Measurements from ENCODE around the gene RYR2.

RYR2 gene

DNA sequence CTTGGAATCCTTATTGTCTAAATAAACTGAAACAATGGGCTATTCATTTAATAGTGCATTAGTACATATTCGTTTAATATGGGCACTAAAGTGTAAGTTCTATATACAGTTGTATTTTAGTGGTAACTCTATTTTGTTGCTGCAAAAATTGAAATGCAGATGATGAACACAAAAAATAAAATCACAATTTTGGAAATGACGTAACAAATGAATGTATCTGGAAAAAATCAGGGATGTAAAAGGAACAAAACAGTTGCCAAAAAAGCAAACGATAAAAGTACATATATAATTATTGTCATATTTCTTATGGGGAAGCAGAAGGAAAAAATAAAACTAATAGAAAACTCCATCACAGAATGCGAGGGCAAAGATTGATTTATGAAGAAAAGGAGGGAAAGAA lies 254.9 kb downstream of the RYR2 start:
- no peak overlapping the region for H3K4me3 ChIP-seq (replicated peaks; ENCODE audit: low read depth, low read length)
- TF ChIP-seq, protein P1, sequence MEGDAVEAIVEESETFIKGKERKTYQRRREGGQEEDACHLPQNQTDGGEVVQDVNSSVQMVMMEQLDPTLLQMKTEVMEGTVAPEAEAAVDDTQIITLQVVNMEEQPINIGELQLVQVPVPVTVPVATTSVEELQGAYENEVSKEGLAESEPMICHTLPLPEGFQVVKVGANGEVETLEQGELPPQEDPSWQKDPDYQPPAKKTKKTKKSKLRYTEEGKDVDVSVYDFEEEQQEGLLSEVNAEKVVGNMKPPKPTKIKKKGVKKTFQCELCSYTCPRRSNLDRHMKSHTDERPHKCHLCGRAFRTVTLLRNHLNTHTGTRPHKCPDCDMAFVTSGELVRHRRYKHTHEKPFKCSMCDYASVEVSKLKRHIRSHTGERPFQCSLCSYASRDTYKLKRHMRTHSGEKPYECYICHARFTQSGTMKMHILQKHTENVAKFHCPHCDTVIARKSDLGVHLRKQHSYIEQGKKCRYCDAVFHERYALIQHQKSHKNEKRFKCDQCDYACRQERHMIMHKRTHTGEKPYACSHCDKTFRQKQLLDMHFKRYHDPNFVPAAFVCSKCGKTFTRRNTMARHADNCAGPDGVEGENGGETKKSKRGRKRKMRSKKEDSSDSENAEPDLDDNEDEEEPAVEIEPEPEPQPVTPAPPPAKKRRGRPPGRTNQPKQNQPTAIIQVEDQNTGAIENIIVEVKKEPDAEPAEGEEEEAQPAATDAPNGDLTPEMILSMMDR (IDR thresholded peaks at IDR 0.05; ENCODE audit: low read length, missing control alignments) = no peak
- DNase-seq (ENCODE audit: low read depth) = no peak

DNA sequence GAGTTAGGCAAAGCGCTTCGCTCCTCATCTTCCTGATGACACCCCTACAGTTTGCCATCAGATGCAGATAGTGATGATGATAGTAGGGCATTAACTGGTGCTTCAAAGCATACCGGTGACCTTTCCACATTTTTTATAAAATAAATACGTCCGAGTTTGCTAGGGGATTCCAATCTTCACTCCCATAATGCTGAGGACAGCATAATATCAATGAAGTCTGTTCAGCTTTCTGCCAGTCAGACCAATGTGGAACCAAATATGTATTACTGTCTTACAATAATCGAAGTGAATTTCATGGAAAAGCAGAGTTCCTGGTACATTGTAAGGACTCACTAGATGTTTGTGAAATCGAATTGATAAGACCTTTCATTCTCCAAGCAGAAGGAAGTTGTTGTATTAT lies 258.7 kb downstream of the RYR2 start:
- TF ChIP-seq, protein P1 (IDR thresholded peaks at IDR 0.05; ENCODE audit: low read length, missing control alignments) = no peak
- H3K4me3 ChIP-seq (replicated peaks; ENCODE audit: low read depth, low read length) = no peak overlapping the region
- DNase-seq (ENCODE audit: low read depth) = no peak

DNA sequence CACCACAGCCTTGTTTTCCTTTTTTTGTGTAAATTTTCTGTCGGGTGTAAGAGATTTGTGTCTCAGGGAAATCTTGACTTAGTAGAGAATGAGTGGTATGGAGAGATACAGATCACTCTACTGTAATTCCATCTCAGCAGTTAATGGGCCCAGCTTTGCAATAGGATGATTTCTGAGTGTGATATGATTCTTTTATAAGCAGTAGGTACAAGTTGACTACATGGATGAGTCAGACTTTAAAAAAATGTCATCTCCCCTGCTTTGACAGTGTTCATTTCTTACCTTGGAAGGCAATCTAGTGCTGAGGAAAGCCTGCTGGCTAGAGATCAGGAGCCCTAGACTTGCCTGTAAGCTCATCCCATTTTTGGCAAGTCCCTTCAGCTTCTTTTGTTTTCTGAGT lies 261.9 kb downstream of the RYR2 start:
- TF ChIP-seq, protein P1 (IDR thresholded peaks at IDR 0.05; ENCODE audit: low read length, missing control alignments) = no peak
- H3K4me3 ChIP-seq (replicated peaks; ENCODE audit: low read depth, low read length) = no peak overlapping the region
- no peak for DNase-seq (ENCODE audit: low read depth)

DNA sequence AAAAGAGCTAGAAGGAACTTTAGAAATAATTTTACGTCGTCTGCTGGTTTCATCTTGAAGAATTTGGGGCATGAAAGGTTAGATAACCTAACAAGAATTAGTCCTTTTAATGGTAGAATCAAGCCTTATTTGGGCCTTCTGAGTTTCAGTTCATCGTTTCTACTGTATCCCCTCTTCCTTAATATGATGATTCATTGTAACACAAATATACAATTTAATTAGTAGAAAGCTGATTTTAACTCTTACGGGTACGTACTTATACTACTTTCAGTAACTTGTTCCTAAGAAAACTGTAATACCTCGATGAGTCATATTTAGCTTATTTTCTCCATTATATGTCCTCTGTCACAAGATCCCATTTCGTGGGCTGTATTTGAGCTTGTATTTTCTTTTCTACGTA lies 264.7 kb downstream of the RYR2 start:
- H3K4me3 ChIP-seq (replicated peaks; ENCODE audit: low read depth, low read length) = no peak overlapping the region
- TF ChIP-seq, protein P1 (IDR thresholded peaks at IDR 0.05; ENCODE audit: low read length, missing control alignments) = no peak
- no peak for DNase-seq (ENCODE audit: low read depth)

DNA sequence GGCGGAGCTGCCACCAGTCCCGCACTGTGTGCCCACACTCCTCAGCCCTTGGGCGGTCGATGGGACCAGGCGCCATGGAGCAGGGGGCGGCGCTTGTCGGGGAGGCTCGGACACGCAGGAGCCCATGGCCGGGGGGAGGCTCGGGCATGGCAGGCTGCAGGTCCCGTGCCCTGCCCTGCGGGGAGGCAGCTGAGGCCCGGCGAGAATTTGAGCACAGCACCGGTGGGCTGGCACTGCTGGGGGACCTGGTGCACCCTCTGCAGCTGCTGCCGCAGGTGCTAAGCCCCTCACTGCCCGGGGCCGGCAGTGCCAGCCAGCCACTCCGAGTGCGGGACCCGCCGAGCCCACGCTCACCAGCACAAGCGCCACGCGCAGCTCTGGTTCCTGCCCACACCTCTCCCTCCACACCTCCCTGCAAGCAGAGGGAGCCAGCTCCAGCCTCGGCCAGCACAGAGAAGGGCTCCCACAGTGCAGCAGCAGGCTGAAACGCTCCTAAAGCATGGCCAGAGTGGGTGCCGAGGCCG lies 267.7 kb downstream of the RYR2 start:
- no peak overlapping the region for H3K4me3 ChIP-seq (replicated peaks; ENCODE audit: low read depth, low read length)
- TF ChIP-seq, protein P1 (IDR thresholded peaks at IDR 0.05; ENCODE audit: low read length, missing control alignments) = no peak
- no peak for DNase-seq (ENCODE audit: low read depth)

DNA sequence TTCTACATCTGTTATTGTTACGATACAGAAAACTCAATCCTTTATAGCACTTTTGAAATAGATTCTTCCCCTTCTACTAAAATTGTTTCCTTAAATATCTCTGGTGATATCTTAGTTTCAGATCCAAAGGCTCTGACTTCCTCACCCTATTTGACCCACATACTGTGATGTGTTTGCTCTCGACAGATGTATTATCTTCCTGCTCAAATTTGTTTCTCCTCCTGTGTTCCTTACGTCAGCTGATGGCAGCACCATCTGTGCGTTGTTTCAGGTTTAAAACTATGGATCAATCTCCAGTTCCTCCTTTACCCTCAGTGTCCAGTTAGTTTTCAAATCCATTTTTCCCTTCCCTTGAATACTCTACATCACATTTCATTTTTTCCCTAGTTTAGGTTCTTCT lies 274.4 kb downstream of the RYR2 start:
- no peak for DNase-seq (ENCODE audit: low read depth)
- H3K4me3 ChIP-seq (replicated peaks; ENCODE audit: low read depth, low read length) = no peak overlapping the region
- TF ChIP-seq, protein P1 (IDR thresholded peaks at IDR 0.05; ENCODE audit: low read length, missing control alignments) = no peak

DNA sequence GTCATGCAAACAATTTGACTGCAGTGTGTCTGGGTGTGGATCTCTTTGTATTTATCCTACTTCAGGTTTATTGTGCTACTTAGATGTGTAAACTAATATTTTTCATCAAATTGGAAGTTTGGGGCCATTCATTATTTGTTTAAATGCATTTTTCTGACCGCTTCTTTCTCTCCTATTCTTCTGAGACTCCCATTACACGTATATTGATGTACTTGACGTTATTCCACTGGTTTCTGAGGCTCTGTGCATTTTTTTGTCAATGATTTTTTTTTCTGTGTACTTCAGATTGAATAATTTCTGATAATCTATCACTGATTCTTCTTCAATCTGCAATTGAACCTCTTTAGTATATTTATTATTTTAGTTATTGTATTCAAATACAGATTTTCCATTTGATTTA lies 276.8 kb downstream of the RYR2 start:
- no peak overlapping the region for H3K4me3 ChIP-seq (replicated peaks; ENCODE audit: low read depth, low read length)
- DNase-seq (ENCODE audit: low read depth) = no peak
- TF ChIP-seq, protein P1 (IDR thresholded peaks at IDR 0.05; ENCODE audit: low read length, missing control alignments) = no peak
